Breast epithelium (tissue), 3 donors: ENCODE measurements around the gene POLG2.
"Not testable (repeated sequence)": the region's sequence is repeated elsewhere in the genome, so short reads cannot be mapped to it uniquely, and the experiment has no call there.

Experiments
- POLR2A ChIP-seq: fragments of 450-650 bp; IDR thresholded peaks from one replicate; pipeline ENCODE4 v1.6.1; 2016; ENCODE audit warnings: antibody characterized with exemption, mild to moderate bottlenecking, moderate library complexity
- TF ChIP-seq, protein P1 (sequence below), 3 donors: fragments of 450-650 bp; IDR thresholded peaks; one replicate each; pipeline ENCODE4 v1.5.1; 2016 to 2017; ENCODE audit warnings: antibody characterized with exemption in 3 of 3, mild to moderate bottlenecking in 3 of 3, moderate library complexity in 3 of 3

DNA sequence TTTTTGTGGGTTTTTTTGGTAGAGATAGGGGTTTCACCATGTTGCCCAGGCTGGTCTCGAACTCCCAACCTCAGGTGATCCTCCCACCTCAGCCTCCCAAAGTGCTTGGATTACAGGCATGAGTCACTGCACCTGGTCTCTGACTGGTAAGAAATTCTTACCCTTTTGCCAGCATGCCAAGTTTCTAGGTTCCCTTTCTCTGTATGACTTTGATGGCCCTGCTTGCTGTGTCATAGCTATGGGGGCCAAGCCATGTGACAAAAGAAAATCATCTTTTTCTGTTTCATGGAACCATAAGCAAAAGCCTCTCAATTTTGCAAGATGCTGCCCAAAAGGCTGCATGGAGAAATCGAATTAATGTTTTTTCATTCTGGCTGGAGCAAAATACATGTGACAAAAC lies 66.8 kb downstream of the POLG2 start:
- not testable (repeated sequence) for TF ChIP-seq POLR2A
- TF ChIP-seq, protein P1, sequence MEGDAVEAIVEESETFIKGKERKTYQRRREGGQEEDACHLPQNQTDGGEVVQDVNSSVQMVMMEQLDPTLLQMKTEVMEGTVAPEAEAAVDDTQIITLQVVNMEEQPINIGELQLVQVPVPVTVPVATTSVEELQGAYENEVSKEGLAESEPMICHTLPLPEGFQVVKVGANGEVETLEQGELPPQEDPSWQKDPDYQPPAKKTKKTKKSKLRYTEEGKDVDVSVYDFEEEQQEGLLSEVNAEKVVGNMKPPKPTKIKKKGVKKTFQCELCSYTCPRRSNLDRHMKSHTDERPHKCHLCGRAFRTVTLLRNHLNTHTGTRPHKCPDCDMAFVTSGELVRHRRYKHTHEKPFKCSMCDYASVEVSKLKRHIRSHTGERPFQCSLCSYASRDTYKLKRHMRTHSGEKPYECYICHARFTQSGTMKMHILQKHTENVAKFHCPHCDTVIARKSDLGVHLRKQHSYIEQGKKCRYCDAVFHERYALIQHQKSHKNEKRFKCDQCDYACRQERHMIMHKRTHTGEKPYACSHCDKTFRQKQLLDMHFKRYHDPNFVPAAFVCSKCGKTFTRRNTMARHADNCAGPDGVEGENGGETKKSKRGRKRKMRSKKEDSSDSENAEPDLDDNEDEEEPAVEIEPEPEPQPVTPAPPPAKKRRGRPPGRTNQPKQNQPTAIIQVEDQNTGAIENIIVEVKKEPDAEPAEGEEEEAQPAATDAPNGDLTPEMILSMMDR (IDR thresholded peaks at IDR 0.05), result not testable (repeated sequence)
